Stimulated activated CD8-positive, alpha-beta memory T cell treated with anti-CD3 and anti-CD28 coated beads, Interleukin-7, amount 100 ng/mL, for 48 hours (primary cell): ENCODE measurements around the gene GMPPA.

Source experiments
- DNase-seq, 2 donors: peaks; one replicate each; pipeline ENCODE4 v3.0.0-alpha.2; 2020; ENCODE audit warnings: low read depth in 1 of 2; ENCODE audit errors: extremely low read depth in 1 of 2

The GMPPA gene

GRCh38 chr2:219498280-219499057 lies at the start of gene GMPPA:
GMPPA (plus strand) TSS chr2:219498891; CDS start chr2:219499976, 1,085 bp downstream.
- DNase-seq = peak; percentile 78 to 91

GRCh38 chr2:219449609-219450008 lies 49.1 kb upstream of the GMPPA start:
- no peak for DNase-seq

GRCh38 chr2:219451661-219452360 lies 46.9 kb upstream of the GMPPA start:
- no peak for DNase-seq

- no peak for DNase-seq
Observed at GRCh38 chr2:219452361-219453317, 46.1 kb upstream of the GMPPA start.

GRCh38 chr2:219453671-219454590 lies 44.8 kb upstream of the GMPPA start:
- no peak for DNase-seq

GRCh38 chr2:219455581-219455980 lies 43.1 kb upstream of the GMPPA start:
- no peak for DNase-seq

GRCh38 chr2:219457784-219458369 lies 40.8 kb upstream of the GMPPA start:
- DNase-seq = no peak

- no peak for DNase-seq
Observed at GRCh38 chr2:219458996-219459395, 39.7 kb upstream of the GMPPA start.

- no peak for DNase-seq
Observed at GRCh38 chr2:219459460-219460311, 39.0 kb upstream of the GMPPA start.

- no peak for DNase-seq
Observed at GRCh38 chr2:219460424-219460926, 38.2 kb upstream of the GMPPA start.

GRCh38 chr2:219461047-219461514 lies 37.6 kb upstream of the GMPPA start:
- DNase-seq = no peak

GRCh38 chr2:219461669-219462068 lies 37.0 kb upstream of the GMPPA start:
- DNase-seq = no peak

- DNase-seq = no peak
Observed at GRCh38 chr2:219462349-219462748, 36.3 kb upstream of the GMPPA start.

GRCh38 chr2:219464286-219465032 lies 34.2 kb upstream of the GMPPA start:
- no peak for DNase-seq

- no peak for DNase-seq
Observed at GRCh38 chr2:219465659-219466561, 32.8 kb upstream of the GMPPA start.

GRCh38 chr2:219466816-219467735 lies 31.6 kb upstream of the GMPPA start:
- DNase-seq = no peak
